ENCODE results near the gene EFL1. TPM values are rescaled to one million over a fixed set of nuclear protein-coding genes. Genes with fewer than 3 reads are reported as not detected.

The EFL1 gene
- total and polyA plus RNA-seq, 10 of the 15 experiments (the other 5 are each of a cell fraction or from before 2014, with no cell fraction given) = 6.2 to 42.3 (median 24.7) TPM

DNA sequence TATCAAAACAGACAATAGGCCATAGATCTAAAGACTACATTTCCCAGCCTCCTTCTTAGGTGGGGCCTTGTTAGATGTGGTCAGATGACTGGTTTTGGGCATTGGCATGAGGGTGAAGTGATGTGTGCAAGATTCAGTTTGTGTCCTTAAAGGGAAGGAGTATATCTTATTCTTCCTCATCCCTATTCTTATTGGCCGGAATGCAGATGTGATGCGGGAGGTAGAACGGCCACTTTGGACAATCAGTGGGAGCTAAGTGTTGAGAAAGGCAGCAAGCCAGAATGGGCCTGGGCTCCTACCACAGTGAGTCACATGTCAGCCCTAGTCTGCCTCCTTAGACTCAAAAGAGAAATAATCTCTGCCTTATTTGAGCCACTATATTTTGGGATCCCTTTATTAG is 126.9 kb downstream of the EFL1 start (continued):
- TF ChIP-seq, protein P1, sequence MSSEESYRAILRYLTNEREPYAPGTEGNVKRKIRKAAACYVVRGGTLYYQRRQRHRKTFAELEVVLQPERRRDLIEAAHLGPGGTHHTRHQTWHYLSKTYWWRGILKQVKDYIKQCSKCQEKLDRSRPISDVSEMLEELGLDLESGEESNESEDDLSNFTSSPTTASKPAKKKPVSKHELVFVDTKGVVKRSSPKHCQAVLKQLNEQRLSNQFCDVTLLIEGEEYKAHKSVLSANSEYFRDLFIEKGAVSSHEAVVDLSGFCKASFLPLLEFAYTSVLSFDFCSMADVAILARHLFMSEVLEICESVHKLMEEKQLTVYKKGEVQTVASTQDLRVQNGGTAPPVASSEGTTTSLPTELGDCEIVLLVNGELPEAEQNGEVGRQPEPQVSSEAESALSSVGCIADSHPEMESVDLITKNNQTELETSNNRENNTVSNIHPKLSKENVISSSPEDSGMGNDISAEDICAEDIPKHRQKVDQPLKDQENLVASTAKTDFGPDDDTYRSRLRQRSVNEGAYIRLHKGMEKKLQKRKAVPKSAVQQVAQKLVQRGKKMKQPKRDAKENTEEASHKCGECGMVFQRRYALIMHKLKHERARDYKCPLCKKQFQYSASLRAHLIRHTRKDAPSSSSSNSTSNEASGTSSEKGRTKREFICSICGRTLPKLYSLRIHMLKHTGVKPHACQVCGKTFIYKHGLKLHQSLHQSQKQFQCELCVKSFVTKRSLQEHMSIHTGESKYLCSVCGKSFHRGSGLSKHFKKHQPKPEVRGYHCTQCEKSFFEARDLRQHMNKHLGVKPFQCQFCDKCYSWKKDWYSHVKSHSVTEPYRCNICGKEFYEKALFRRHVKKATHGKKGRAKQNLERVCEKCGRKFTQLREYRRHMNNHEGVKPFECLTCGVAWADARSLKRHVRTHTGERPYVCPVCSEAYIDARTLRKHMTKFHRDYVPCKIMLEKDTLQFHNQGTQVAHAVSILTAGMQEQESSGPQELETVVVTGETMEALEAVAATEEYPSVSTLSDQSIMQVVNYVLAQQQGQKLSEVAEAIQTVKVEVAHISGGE (CRISPR knock-in tag; IDR thresholded peaks at IDR 0.05) = no peak
- TF ChIP-seq, protein P2, sequence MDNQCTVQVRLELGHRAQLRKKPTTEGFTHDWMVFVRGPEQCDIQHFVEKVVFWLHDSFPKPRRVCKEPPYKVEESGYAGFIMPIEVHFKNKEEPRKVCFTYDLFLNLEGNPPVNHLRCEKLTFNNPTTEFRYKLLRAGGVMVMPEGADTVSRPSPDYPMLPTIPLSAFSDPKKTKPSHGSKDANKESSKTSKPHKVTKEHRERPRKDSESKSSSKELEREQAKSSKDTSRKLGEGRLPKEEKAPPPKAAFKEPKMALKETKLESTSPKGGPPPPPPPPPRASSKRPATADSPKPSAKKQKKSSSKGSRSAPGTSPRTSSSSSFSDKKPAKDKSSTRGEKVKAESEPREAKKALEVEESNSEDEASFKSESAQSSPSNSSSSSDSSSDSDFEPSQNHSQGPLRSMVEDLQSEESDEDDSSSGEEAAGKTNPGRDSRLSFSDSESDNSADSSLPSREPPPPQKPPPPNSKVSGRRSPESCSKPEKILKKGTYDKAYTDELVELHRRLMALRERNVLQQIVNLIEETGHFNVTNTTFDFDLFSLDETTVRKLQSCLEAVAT (IDR thresholded peaks at IDR 0.05) = no peak
- TF ChIP-seq SMC3 (IDR thresholded peaks at IDR 0.05; ENCODE audit: borderline replicate concordance, low read length) = no peak
- no peak for TF ChIP-seq NFYB (IDR thresholded peaks at IDR 0.05; ENCODE audit: insufficient read depth, low read depth, low read length)
- no peak for TF ChIP-seq NFYA (IDR thresholded peaks at IDR 0.05; ENCODE audit: borderline replicate concordance, low read depth, low read length)
- TF ChIP-seq, protein P3, sequence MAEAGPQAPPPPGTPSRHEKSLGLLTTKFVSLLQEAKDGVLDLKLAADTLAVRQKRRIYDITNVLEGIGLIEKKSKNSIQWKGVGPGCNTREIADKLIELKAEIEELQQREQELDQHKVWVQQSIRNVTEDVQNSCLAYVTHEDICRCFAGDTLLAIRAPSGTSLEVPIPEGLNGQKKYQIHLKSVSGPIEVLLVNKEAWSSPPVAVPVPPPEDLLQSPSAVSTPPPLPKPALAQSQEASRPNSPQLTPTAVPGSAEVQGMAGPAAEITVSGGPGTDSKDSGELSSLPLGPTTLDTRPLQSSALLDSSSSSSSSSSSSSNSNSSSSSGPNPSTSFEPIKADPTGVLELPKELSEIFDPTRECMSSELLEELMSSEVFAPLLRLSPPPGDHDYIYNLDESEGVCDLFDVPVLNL (IDR thresholded peaks at IDR 0.05; ENCODE audit: low read depth, low read length) = no peak
- TF ChIP-seq, protein P4, sequence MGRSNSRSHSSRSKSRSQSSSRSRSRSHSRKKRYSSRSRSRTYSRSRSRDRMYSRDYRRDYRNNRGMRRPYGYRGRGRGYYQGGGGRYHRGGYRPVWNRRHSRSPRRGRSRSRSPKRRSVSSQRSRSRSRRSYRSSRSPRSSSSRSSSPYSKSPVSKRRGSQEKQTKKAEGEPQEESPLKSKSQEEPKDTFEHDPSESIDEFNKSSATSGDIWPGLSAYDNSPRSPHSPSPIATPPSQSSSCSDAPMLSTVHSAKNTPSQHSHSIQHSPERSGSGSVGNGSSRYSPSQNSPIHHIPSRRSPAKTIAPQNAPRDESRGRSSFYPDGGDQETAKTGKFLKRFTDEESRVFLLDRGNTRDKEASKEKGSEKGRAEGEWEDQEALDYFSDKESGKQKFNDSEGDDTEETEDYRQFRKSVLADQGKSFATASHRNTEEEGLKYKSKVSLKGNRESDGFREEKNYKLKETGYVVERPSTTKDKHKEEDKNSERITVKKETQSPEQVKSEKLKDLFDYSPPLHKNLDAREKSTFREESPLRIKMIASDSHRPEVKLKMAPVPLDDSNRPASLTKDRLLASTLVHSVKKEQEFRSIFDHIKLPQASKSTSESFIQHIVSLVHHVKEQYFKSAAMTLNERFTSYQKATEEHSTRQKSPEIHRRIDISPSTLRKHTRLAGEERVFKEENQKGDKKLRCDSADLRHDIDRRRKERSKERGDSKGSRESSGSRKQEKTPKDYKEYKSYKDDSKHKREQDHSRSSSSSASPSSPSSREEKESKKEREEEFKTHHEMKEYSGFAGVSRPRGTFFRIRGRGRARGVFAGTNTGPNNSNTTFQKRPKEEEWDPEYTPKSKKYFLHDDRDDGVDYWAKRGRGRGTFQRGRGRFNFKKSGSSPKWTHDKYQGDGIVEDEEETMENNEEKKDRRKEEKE (IDR thresholded peaks at IDR 0.05) = no peak
- TF ChIP-seq STAT1 (conservative IDR thresholded peaks at IDR 0.05) = no peak
- TF ChIP-seq CREM (IDR thresholded peaks at IDR 0.05; ENCODE audit: low read depth) = no peak
- TF ChIP-seq SRF (IDR thresholded peaks at IDR 0.05; ENCODE audit: low read depth in 2 of 2, low read length in 2 of 2) = no peak
- no peak for TF ChIP-seq POLR2AphosphoS5 (IDR thresholded peaks at IDR 0.05; ENCODE audit: low read length)

Data from GM12878 (cell line).